K562 (cell line): ENCODE results near the gene CEP41. TPM values are rescaled to one million over a fixed set of nuclear protein-coding genes. Genes with fewer than 3 reads are reported as not detected.

Source experiments
- BDP1 ChIP-seq: IDR thresholded peaks from 3 replicates; pipeline ENCODE4 v1.6.1; 2011; ENCODE audit not compliant: insufficient read length, insufficient read depth
- C11orf30 ChIP-seq: fragments of 450-650 bp; IDR thresholded peaks from 2 replicates; pipeline ENCODE4 v1.6.1; 2016; ENCODE audit warnings: low read depth, mild to moderate bottlenecking
- DIDO1 ChIP-seq: fragments of 450-650 bp; IDR thresholded peaks from 2 replicates; pipeline ENCODE4 v1.6.1; 2016; ENCODE audit warnings: low read depth, missing biosample characterization, missing genetic modification characterization
- FOXK2 ChIP-seq, 2 experiments: fragments of 450-650 bp; IDR thresholded peaks in 1 of 2; conservative IDR thresholded peaks in 1 of 2; 2 replicates each; pipeline ENCODE4 v1.6.1; 2016; ENCODE audit warnings: low read depth in 2 of 2, mild to moderate bottlenecking in 1 of 2
- GABPA ChIP-seq: fragments of 200-800 bp; sonication (Bioruptor generic); conservative IDR thresholded peaks from 2 replicates; pipeline ENCODE4 v1.6.1; 2016; ENCODE audit warnings: low read depth, missing genetic modification characterization, missing compliant biosample characterization
- KHSRP ChIP-seq: fragments of 450-650 bp; IDR thresholded peaks from 2 replicates; pipeline ENCODE4 v1.6.1; 2017
- NONO ChIP-seq, 2 experiments: fragments of 200-400 bp in 1 of 2; fragments of 450-650 bp in 1 of 2; formaldehyde crosslinking in 1 of 2; IDR thresholded peaks; 2 replicates each; pipeline ENCODE4 v1.6.1; 2017; ENCODE audit warnings: low read depth in 2 of 2, mild to moderate bottlenecking in 2 of 2, moderate library complexity in 2 of 2, low read length in 1 of 2
- RB1 ChIP-seq: fragments of 450-650 bp; IDR thresholded peaks from 2 replicates; pipeline ENCODE4 v1.6.1; 2017; ENCODE audit warnings: low read depth, mild to moderate bottlenecking
- TCF7L2 ChIP-seq: fragments of 150-350 bp; IDR thresholded peaks from 2 replicates; pipeline ENCODE4 v1.6.1; 2016; ENCODE audit warnings: low read depth, mild to moderate bottlenecking, low read length, moderate library complexity
- ZBED1 ChIP-seq: IDR thresholded peaks from 2 replicates; pipeline ENCODE4 v1.6.1; 2014
- ZBTB7A ChIP-seq: IDR thresholded peaks from 2 replicates; pipeline ENCODE4 v1.6.1; 2011; ENCODE audit warnings: low read depth, mild to moderate bottlenecking, low read length, moderate library complexity, borderline replicate concordance; ENCODE audit not compliant: control insufficient read depth
- ZNF316 ChIP-seq: fragments of 450-650 bp; IDR thresholded peaks from 2 replicates; pipeline ENCODE4 v1.6.1; 2016
- ZNF551 ChIP-seq: fragments of 250-450 bp; sonication (Bioruptor Pico); IDR thresholded peaks from 2 replicates; pipeline ENCODE4 v1.5.0; 2021; ENCODE audit warnings: mild to moderate bottlenecking, moderate library complexity
- ZNF780A ChIP-seq: fragments of 250-450 bp; sonication (Bioruptor Pico); IDR thresholded peaks from 2 replicates; pipeline ENCODE4 v1.5.0; 2021; ENCODE audit warnings: mild to moderate bottlenecking
- polyA plus RNA-seq, 8 experiments: library from polyadenylated mRNA; depleted of rRNA in 4 of 8; stranded (reverse) in 5 of 8; unstranded in 3 of 8; fragments of >200 nt; fragmentation: Nextera tagmentation in 2 of 8; fragmentation: Illumina TruSeq in 1 of 8; extraction: Ambion mirVana in 2 of 8; extraction: Trizol in 1 of 8; gene quantifications; 2 replicates each; pipeline versions ENCODE4 v1.2.1 to v1.2.3, GENCODE V29; 2011 to 2014; ENCODE audit warnings: inconsistent platforms in 1 of 8, missing spikeins in 1 of 8
- total RNA-seq, 7 experiments: library from RNA; depleted of rRNA in 6 of 7; stranded (reverse); fragments of >200 nt in 6 of 7; fragmentation: Illumina TruSeq in 2 of 7; extraction: Trizol in 2 of 7; gene quantifications; 2 replicates each; pipeline versions ENCODE4 v1.2.1 to v1.2.3, GENCODE V29; 2011 to 2021; ENCODE audit warnings: low replicate concordance in 1 of 7
- TF ChIP-seq, protein P1 (sequence below): fragments of 450-650 bp; IDR thresholded peaks from 2 replicates; pipeline ENCODE4 v1.6.1; 2018; ENCODE audit warnings: mild to moderate bottlenecking, low read depth; ENCODE audit not compliant: partially characterized antibody
- TF ChIP-seq, protein P2 (sequence below): sonication (generic); formaldehyde crosslinking; IDR thresholded peaks from 2 replicates; pipeline ENCODE4 v1.5.0; 2020; ENCODE audit warnings: missing genetic modification reagents
- TF ChIP-seq, protein P3 (sequence below), 2 experiments: fragments of 450-650 bp in 1 of 2; sonication (generic) in 1 of 2; formaldehyde crosslinking; conservative IDR thresholded peaks; 2 replicates each; pipeline versions ENCODE4 v1.4.0 to v1.8.1; 2020 to 2022; ENCODE audit warnings: mild to moderate bottlenecking in 1 of 2, missing genetic modification reagents in 1 of 2
- TF ChIP-seq, protein P4 (sequence below): sonication (generic); formaldehyde crosslinking; IDR thresholded peaks from 2 replicates; pipeline ENCODE4 v1.9.0; 2022; ENCODE audit warnings: mild to moderate bottlenecking, missing genetic modification reagents
- TF ChIP-seq, protein P5 (sequence below): fragments of 250-450 bp; sonication (Bioruptor Pico); IDR thresholded peaks from 2 replicates; pipeline ENCODE4 v1.5.0; 2021; ENCODE audit warnings: mild to moderate bottlenecking, moderate library complexity

The CEP41 gene
- total and polyA plus RNA-seq, 9 of the 15 experiments (the other 6 are each of a cell fraction or from before 2014, with no cell fraction given) = 1.5 to 15.5 (median 6.4) TPM

DNA sequence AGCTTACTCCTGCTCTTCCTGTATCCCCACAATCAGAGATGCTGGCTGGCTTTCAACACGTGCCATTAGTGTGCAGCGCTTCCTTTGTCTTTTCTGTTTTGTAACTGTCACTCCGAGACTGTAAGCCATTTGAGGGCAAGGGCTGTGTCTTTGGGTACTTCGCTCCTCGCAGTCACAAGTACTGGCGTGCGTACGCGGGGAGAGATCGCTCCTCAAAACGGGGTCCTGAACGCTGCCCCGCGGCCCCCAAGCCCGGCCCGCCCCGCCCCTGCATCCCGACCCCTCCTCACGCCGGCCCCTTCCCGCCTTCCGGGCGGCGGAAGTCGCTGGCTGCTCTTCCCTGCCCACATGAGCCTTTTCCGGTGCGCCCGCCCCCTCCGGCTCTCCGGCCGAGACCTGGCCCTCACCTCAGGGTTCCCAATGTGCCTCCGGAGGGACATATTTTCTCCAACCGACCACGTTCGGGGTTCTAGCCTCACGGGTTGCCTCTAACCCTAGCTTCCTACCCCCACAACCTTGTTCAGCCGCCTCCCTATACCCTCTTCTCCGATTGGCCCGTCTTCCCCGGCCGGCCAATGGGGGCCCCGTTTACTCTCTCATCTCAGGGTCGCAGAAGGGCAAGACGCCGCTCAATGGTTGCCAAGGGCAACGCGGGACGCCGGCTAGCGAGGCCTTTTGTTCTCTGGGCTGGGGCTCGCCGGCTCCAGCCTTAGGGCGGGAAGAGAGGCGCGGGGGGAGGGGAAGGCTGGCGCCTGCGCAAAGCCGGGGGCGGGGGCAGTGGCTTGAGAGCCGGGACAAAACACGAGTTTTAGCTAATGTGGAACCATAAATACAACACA is at the start of gene CEP41 (continued):
- no peak for TF ChIP-seq ZNF780A (CRISPR knock-in tag)
- no peak for TF ChIP-seq ZBED1
- TF ChIP-seq, protein P1, sequence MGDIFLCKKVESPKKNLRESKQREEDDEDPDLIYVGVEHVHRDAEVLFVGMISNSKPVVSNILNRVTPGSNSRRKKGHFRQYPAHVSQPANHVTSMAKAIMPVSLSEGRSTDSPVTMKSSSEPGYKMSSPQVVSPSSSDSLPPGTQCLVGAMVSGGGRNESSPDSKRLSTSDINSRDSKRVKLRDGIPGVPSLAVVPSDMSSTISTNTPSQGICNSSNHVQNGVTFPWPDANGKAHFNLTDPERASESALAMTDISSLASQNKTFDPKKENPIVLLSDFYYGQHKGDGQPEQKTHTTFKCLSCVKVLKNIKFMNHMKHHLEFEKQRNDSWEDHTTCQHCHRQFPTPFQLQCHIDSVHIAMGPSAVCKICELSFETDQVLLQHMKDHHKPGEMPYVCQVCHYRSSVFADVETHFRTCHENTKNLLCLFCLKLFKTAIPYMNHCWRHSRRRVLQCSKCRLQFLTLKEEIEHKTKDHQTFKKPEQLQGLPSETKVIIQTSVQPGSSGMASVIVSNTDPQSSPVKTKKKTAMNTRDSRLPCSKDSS = no peak
- TF ChIP-seq C11orf30 = no peak
- TF ChIP-seq, protein P2, sequence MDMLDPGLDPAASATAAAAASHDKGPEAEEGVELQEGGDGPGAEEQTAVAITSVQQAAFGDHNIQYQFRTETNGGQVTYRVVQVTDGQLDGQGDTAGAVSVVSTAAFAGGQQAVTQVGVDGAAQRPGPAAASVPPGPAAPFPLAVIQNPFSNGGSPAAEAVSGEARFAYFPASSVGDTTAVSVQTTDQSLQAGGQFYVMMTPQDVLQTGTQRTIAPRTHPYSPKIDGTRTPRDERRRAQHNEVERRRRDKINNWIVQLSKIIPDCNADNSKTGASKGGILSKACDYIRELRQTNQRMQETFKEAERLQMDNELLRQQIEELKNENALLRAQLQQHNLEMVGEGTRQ (CRISPR knock-in tag) = no peak
- TF ChIP-seq DIDO1 (tag) = no peak
- no peak for TF ChIP-seq FOXK2 (conservative IDR thresholded peaks at IDR 0.05 in 1 of 2, IDR thresholded peaks at IDR 0.05 in 1 of 2; ENCODE audit: low read depth in 2 of 2)
- TF ChIP-seq ZBTB7A = peak; percentile 35; the same call in 1 of the 2 replicates
- no peak for TF ChIP-seq ZNF551 (CRISPR knock-in tag)
- peak; percentile 92 for TF ChIP-seq ZNF316
- no peak for TF ChIP-seq NONO (IDR thresholded peaks at IDR 0.05; ENCODE audit: low read depth in 2 of 2, low read length in 1 of 2)
- TF ChIP-seq, protein P3, sequence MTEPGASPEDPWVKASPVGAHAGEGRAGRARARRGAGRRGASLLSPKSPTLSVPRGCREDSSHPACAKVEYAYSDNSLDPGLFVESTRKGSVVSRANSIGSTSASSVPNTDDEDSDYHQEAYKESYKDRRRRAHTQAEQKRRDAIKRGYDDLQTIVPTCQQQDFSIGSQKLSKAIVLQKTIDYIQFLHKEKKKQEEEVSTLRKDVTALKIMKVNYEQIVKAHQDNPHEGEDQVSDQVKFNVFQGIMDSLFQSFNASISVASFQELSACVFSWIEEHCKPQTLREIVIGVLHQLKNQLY (CRISPR knock-in tag; conservative IDR thresholded peaks at IDR 0.05) = no peak
- peak; percentile 44; the same call in 1 of the 2 replicates for TF ChIP-seq RB1
- TF ChIP-seq, protein P4, sequence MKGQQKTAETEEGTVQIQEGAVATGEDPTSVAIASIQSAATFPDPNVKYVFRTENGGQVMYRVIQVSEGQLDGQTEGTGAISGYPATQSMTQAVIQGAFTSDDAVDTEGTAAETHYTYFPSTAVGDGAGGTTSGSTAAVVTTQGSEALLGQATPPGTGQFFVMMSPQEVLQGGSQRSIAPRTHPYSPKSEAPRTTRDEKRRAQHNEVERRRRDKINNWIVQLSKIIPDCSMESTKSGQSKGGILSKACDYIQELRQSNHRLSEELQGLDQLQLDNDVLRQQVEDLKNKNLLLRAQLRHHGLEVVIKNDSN (CRISPR knock-in tag) = no peak
- TF ChIP-seq GABPA (tag) = peak; percentile 88
- TF ChIP-seq, protein P5, sequence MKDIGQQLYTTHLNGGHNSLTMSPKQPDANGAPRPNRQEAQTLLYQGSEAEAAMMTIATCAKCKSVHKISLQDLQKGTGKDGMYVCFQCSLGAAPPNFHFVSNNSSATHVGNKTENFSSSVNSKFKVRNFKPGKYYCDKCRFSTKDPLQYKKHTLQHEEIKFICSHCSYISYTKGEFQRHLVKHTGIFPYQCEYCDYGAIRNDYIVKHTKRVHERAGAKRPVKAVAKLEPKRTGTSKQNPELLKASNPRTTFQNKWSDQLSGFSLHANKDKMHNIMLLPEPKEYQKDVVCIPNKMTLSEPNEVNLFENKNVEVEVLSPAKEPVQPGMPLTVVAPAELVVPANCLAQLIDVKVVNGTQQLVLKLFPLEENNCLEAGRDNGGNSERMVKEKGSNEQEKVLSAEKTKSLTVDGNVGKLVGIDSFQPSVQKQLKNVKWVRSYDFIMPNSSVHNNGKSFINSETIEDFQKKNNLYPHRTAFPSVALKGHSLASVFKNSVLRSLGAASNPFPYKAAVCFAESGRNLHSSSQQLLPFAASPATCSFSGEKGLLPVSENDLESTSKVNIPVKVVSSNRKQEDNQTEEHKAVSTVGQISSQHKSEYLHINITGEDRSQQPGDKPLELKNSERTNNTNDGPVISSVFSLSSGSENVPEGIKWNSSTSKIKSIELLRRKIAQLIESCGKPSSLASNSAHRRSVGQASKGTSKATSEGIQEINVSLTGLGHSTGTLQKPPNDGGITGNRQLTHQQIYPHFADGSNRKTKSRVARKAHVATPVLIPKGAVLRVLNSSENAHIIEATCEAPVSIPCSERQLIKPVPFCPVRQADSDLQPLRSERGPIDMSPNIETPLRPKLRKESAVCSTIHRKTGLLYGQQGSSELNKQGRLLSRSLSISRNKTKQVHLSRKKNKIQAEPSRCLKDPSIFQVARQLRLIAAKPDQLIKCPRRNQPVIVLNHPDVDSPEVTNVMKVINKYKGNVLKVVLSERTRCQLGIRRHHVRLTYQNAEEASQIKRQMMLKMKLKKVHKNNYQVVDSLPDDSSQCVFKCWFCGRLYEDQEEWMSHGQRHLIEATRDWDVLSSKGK (CRISPR knock-in tag) = no peak
- no peak for TF ChIP-seq KHSRP
- TF ChIP-seq BDP1 = no peak
- no peak for TF ChIP-seq TCF7L2
